Measurements from ENCODE around the gene IL17B.

IL17B gene

GRCh38 chr5:149353911-149354310 is 25.2 kb downstream of the IL17B start:
- DNase-seq = no peak

- DNase-seq = no peak
Measured at GRCh38 chr5:149352169-149352568, 26.9 kb downstream of the IL17B start.

- no peak for DNase-seq
Measured at GRCh38 chr5:149349382-149349781, 29.7 kb downstream of the IL17B start.

GRCh38 chr5:149348518-149348917 is 30.6 kb downstream of the IL17B start:
- DNase-seq = no peak

- DNase-seq = no peak
Measured at GRCh38 chr5:149345892-149346222, 33.2 kb downstream of the IL17B start.

GRCh38 chr5:149345147-149345891 is 33.8 kb downstream of the IL17B start, which contains the start of gene GRPEL2:
TSS of gene GRPEL2 (plus strand) at chr5:149345499. CDS start at chr5:149345540, 41 bp downstream.
- peak; percentile 98 for DNase-seq

- DNase-seq = no peak
Measured at GRCh38 chr5:149344151-149344550, 34.9 kb downstream of the IL17B start.

GRCh38 chr5:149341876-149342275 is 37.2 kb downstream of the IL17B start:
- no peak for DNase-seq

- DNase-seq = no peak
Measured at GRCh38 chr5:149340920-149341319, 38.2 kb downstream of the IL17B start.

- no peak for DNase-seq
Measured at GRCh38 chr5:149338364-149338763, 40.7 kb downstream of the IL17B start.

GRCh38 chr5:149337736-149338135 is 41.4 kb downstream of the IL17B start:
- no peak for DNase-seq

GRCh38 chr5:149333711-149334443 is 45.2 kb downstream of the IL17B start:
- no peak for DNase-seq

GRCh38 chr5:149328177-149328576 is 50.9 kb downstream of the IL17B start:
- DNase-seq = no peak

GRCh38 chr5:149326611-149327010 is 52.5 kb downstream of the IL17B start:
- DNase-seq = no peak

- no peak for DNase-seq
Measured at GRCh38 chr5:149325894-149326293, 53.2 kb downstream of the IL17B start.

- peak; percentile 55 for DNase-seq
Measured at GRCh38 chr5:149325166-149325735, 53.8 kb downstream of the IL17B start.

GRCh38 chr5:149324641-149325040 is 54.5 kb downstream of the IL17B start:
- no peak for DNase-seq
